ENCODE measurements around the gene TOGARAM2. TPM values are rescaled to one million over a fixed set of nuclear protein-coding genes. Genes with fewer than 3 reads are reported as not detected.
A peak's percentile ranks its signal among the peaks of the same experiment; 100 is the strongest.

TOGARAM2 gene
- total RNA-seq, 4 donors from 2014 or later: 1.5 to 3.8 (median 1.9) TPM

DNA sequence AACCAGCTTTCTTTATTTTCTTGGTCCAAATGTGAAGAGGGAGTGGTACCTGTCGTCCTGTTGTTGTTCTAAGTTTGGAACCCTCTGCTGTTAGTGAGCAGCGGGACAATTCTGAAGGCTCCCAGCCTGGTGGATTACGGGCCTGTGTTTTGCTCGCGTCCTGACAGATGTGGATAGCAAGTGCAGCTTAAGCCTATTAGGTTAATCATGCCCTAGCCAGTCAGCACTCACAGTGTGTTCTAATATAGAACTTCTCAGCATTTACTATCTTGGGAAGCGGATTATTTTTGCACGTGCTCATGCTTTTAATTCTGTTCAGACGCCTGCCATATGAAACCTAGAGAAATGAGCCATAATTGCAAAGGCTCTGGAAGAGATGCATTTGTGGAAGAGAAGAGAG, 93.3 kb downstream of the TOGARAM2 start, which contains the start of gene PCARE:
PCARE (minus strand) TSS at position 113 of the 400 bp plus-strand sequence. CDS start 262 bp downstream, outside the sequence.
- no peaks in the 10 kb centered on the region for H3K27me3 ChIP-seq
- no peaks in the 10 kb centered on the region for H3K4me1 ChIP-seq
- no peak within 1 kb of the TSS for H3K4me3 ChIP-seq
- WGBS, 2 donors (ENCODE audit: low coverage in 1 of 2): 67 to 93% methylated on average over 8 of the region's 8 CpGs
- H3K9me3 ChIP-seq: peaks cover 0 to 5% (median 0%) of the 10 kb centered on the region in 3 donors
- no peak for TF ChIP-seq EP300 (IDR thresholded peaks at IDR 0.05)
- TF ChIP-seq, protein P1, sequence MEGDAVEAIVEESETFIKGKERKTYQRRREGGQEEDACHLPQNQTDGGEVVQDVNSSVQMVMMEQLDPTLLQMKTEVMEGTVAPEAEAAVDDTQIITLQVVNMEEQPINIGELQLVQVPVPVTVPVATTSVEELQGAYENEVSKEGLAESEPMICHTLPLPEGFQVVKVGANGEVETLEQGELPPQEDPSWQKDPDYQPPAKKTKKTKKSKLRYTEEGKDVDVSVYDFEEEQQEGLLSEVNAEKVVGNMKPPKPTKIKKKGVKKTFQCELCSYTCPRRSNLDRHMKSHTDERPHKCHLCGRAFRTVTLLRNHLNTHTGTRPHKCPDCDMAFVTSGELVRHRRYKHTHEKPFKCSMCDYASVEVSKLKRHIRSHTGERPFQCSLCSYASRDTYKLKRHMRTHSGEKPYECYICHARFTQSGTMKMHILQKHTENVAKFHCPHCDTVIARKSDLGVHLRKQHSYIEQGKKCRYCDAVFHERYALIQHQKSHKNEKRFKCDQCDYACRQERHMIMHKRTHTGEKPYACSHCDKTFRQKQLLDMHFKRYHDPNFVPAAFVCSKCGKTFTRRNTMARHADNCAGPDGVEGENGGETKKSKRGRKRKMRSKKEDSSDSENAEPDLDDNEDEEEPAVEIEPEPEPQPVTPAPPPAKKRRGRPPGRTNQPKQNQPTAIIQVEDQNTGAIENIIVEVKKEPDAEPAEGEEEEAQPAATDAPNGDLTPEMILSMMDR (IDR thresholded peaks at IDR 0.05): no peak
- no peak for TF ChIP-seq POLR2AphosphoS5 (IDR thresholded peaks at IDR 0.05)
- no peak for TF ChIP-seq POLR2A (IDR thresholded peaks at IDR 0.05)
- H3K36me3 ChIP-seq: no peaks in the 10 kb centered on the region
- ATAC-seq: no peak
- no peak within 1 kb of the TSS for H3K27ac ChIP-seq

DNA sequence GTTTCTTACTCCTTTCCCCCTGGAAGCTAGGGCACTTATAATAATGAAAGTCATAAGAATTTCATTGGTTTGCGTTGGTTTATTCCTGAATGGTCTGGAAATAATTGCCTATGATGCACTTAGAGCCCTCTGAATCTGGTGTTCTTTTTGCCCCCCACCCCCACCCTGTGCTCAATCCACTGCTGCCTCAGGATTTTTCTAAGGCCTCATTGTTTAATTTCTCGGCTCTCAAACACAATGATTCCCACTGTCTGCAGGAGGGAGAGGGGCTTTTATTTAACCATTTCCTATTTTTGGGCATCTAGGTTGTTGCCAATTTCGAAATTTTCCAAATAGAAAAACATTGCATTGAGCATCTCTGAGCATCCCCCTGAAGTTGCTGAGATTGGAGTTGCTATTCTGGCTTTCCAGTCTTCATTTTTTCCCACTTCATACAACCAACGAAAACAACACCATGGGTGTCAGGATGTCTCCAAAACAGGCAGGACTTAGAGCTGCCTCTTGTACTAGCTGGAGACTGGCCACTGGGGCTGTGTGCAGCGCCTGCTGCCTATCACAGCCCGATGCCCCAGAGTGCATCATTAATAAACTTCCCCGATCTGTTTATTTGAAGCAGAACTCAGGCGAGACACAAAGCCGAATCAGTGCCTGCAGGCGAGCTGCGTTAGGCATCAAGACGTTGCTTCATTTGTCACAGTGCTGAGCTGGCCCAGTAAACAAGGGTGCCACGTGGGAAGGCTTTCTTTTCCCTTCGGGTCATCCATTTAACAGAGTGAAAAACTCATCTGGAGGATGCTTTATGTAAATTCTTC, 95.0 kb downstream of the TOGARAM2 start:
- H3K27ac ChIP-seq: peak overlapping the region in 1 of 4 donors; percentile 1
- no peak for TF ChIP-seq POLR2A (IDR thresholded peaks at IDR 0.05)
- TF ChIP-seq, protein P1 (IDR thresholded peaks at IDR 0.05): no peak
- TF ChIP-seq POLR2AphosphoS5 (IDR thresholded peaks at IDR 0.05): no peak
- TF ChIP-seq EP300 (IDR thresholded peaks at IDR 0.05): no peak
- peaks cover 0 to 18% (median 0%) of the 10 kb centered on the region in 3 donors for H3K9me3 ChIP-seq
- no peak overlapping the region for H3K4me3 ChIP-seq
- ATAC-seq: no peak
- H3K27me3 ChIP-seq: no peaks in the 10 kb centered on the region
- WGBS, 2 donors (ENCODE audit: low coverage in 1 of 2): 34 to 47% methylated on average over 11 of the region's 14 CpGs
- no peaks in the 10 kb centered on the region for H3K4me1 ChIP-seq
- H3K36me3 ChIP-seq: no peaks in the 10 kb centered on the region

DNA sequence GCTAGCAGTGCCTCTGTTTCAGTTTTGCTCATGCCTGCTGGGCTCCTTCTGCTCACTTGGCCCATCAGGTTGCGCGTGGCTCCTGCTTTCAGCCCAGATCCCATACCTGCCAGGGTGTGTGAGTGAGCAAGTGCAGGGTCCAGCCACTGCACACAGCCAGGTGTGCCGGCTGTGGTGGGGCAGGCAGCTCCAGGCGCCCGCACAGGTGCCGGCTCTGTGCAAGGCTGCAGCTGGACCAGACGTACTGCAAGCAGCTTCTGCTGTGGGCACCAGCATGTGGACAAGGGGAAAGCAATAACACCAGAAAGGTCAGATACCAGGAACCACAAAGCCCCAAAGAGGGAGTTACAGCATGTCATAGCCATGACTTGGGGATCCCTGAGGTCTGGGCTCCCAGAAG, 98.8 kb downstream of the TOGARAM2 start:
- H3K36me3 ChIP-seq: no peaks in the 10 kb centered on the region
- peaks cover 0 to 18% (median 0%) of the 10 kb centered on the region in 3 donors for H3K9me3 ChIP-seq
- no peak overlapping the region for H3K4me3 ChIP-seq
- H3K27me3 ChIP-seq: no peaks in the 10 kb centered on the region
- ATAC-seq: no peak
- H3K4me1 ChIP-seq: no peaks in the 10 kb centered on the region
- WGBS, 2 donors (ENCODE audit: low coverage in 1 of 2): no CpG with 5 or more reads among the region's 7 CpGs
- TF ChIP-seq POLR2A (IDR thresholded peaks at IDR 0.05) (no peak), POLR2AphosphoS5 (IDR thresholded peaks at IDR 0.05) (no peak), EP300 (IDR thresholded peaks at IDR 0.05) (no peak)
- TF ChIP-seq, protein P1 (IDR thresholded peaks at IDR 0.05): no peak
- H3K27ac ChIP-seq: no peak overlapping the region

DNA sequence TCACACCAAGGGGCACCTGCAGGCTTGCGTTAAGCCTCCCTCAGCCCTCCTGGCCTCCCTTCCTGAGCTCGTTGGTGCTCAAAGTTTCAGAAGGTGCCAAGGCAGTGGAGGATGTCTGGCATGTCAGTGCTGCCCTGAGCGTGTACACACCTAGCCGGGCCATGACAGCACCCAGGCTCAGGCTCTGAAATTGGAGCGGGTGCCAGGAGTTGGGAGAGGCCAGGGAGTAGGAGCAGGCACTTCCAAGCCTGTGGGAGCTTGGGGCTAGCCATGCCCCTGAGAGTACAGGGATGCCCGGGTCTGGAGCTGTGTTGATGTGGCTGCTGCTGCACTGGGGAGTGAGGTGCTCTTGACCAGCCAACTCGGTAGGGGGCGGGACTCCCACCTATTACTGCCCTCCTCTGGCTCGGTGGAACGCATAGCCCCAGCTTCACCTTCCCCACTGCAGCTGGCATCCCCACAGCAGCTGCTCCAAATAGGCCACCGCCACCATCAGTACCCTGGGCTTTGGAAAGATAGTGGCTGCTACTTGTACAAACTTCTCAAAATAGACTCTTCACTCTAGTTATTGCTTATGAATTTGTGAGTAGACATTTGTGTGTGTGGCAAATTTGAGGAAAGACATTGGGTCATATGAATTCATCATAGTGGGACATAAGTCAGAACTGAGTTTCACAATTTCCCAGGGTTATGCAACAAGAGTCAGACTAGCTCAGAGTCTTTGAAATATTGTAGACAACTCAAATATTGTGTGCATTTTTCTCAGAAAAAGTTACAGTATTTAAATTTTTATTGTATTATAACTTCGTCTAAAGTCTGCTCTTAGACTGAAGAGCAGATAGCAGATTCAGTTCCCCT, 100.0 kb downstream of the TOGARAM2 start:
- TF ChIP-seq, protein P1 (IDR thresholded peaks at IDR 0.05): no peak
- TF ChIP-seq POLR2A (IDR thresholded peaks at IDR 0.05) (no peak), POLR2AphosphoS5 (IDR thresholded peaks at IDR 0.05) (no peak), EP300 (IDR thresholded peaks at IDR 0.05) (no peak)
- Histone ChIP-seq H3K4me1 (no peaks in the 10 kb centered on the region), H3K4me3 (no peak overlapping the region), H3K36me3 (no peaks in the 10 kb centered on the region), H3K27ac (no peak overlapping the region), H3K9me3 (peaks cover 0 to 18% (median 0%) of the 10 kb centered on the region in 3 donors), H3K27me3 (no peaks in the 10 kb centered on the region)
- 86 to 88% methylated on average over 2 of the region's 12 CpGs for WGBS, 2 donors (ENCODE audit: low coverage in 1 of 2)
- ATAC-seq: peak; percentile 48

Measured in gastroesophageal sphincter (tissue), 4 donors.